A673 (cell line): Measurements from ENCODE around the gene TBC1D4. TPM values are rescaled to one million over a fixed set of nuclear protein-coding genes. Genes with fewer than 3 reads are reported as not detected.

Experiments
- BruUV-seq: library from RNA; stranded (reverse); fragments of 400-500 nt; replicated peaks from 2 replicates; lab custom pipeline; 2021; lab: Mats Ljungman, UMichigan
- CTCF ChIA-PET: fragments of 300-600 bp; sonication (Branson Sonifier 250); formaldehyde crosslinking; loops from one replicate; lab custom pipeline; 2022; ENCODE audit warnings: antibody characterized with exemption; lab: Charles Lee
- POLR2A ChIA-PET: fragments of 300-600 bp; sonication (Branson Sonifier 250); formaldehyde crosslinking; loops from one replicate; lab custom pipeline; 2022; ENCODE audit warnings: antibody characterized with exemption; ENCODE audit not compliant: low non-redundant PET; lab: Charles Lee
- DNase-seq: peaks from one replicate; pipeline ENCODE4 v3.0.0-alpha.2; 2015; ENCODE audit warnings: low spot score
- H3K27ac ChIP-seq: fragments of 200-600 bp; sonication (generic); 2 replicates; pipeline ENCODE4 v1.5.1; 2016; ENCODE audit warnings: mixed run types, low read depth, mild to moderate bottlenecking, mixed read lengths, antibody characterized with exemption, low read length; ENCODE audit not compliant: poor library complexity, severe bottlenecking
- H3K27me3 ChIP-seq: fragments of 200-600 bp; sonication (generic); replicated peaks from 2 replicates; pipeline ENCODE4 v1.6.1; 2017; ENCODE audit warnings: mixed run types, low read depth, mild to moderate bottlenecking, mixed read lengths, antibody characterized with exemption, low read length; ENCODE audit not compliant: insufficient read depth, poor library complexity
- H3K36me3 ChIP-seq: fragments of 200-600 bp; sonication (generic); 2 replicates; pipeline ENCODE4 v1.6.1; 2016; ENCODE audit warnings: mixed run types, mild to moderate bottlenecking, mixed read lengths, antibody characterized with exemption, low read length; ENCODE audit not compliant: insufficient read depth, poor library complexity, severe bottlenecking
- H3K4me1 ChIP-seq: fragments of 200-600 bp; sonication (generic); 2 replicates; pipeline ENCODE4 v1.6.1; 2017; ENCODE audit warnings: mixed run types, mild to moderate bottlenecking, mixed read lengths, antibody characterized with exemption, low read length; ENCODE audit not compliant: insufficient read depth, poor library complexity, severe bottlenecking
- H3K4me3 ChIP-seq: fragments of 200-600 bp; sonication (generic); 2 replicates; pipeline ENCODE4 v1.5.1; 2016; ENCODE audit warnings: low read depth, mixed run types, mild to moderate bottlenecking, mixed read lengths, low read length; ENCODE audit not compliant: poor library complexity, severe bottlenecking
- H3K9me3 ChIP-seq: fragments of 200-600 bp; sonication (generic); 2 replicates; pipeline ENCODE4 v1.6.1; 2016; ENCODE audit warnings: mixed run types, low read depth, mild to moderate bottlenecking, mixed read lengths, antibody characterized with exemption, low read length; ENCODE audit not compliant: poor library complexity, severe bottlenecking
- EZH2 ChIP-seq: fragments of 200-600 bp; sonication (generic); IDR thresholded peaks from 2 replicates; pipeline ENCODE4 v1.6.1; 2017; ENCODE audit warnings: borderline replicate concordance, low read depth, mild to moderate bottlenecking, mixed read lengths, antibody characterized with exemption, low read length; ENCODE audit not compliant: poor library complexity, severe bottlenecking
- intact Hi-C: fragments of 100-400 bp; cut with micrococcal nuclease; formaldehyde crosslinking; loops from one replicate; pipeline ENCODE4 v1.10.0; 2022; ENCODE audit not compliant: unreplicated experiment
- total RNA-seq: library from RNA; stranded (reverse); gene quantifications from 2 replicates; pipeline ENCODE4 v1.2.3, GENCODE V29; 2021
- TF ChIP-seq, protein P1 (sequence below): fragments of 300-800, 200-600 bp; sonication (generic); conservative IDR thresholded peaks from 2 replicates; pipeline ENCODE4 v1.5.1; 2017; ENCODE audit warnings: low read depth, mild to moderate bottlenecking, antibody characterized with exemption, low read length, moderate library complexity, mixed read lengths

Gene TBC1D4
- total RNA-seq, 1 experiment from 2014 or later, result 9.8 TPM

DNA sequence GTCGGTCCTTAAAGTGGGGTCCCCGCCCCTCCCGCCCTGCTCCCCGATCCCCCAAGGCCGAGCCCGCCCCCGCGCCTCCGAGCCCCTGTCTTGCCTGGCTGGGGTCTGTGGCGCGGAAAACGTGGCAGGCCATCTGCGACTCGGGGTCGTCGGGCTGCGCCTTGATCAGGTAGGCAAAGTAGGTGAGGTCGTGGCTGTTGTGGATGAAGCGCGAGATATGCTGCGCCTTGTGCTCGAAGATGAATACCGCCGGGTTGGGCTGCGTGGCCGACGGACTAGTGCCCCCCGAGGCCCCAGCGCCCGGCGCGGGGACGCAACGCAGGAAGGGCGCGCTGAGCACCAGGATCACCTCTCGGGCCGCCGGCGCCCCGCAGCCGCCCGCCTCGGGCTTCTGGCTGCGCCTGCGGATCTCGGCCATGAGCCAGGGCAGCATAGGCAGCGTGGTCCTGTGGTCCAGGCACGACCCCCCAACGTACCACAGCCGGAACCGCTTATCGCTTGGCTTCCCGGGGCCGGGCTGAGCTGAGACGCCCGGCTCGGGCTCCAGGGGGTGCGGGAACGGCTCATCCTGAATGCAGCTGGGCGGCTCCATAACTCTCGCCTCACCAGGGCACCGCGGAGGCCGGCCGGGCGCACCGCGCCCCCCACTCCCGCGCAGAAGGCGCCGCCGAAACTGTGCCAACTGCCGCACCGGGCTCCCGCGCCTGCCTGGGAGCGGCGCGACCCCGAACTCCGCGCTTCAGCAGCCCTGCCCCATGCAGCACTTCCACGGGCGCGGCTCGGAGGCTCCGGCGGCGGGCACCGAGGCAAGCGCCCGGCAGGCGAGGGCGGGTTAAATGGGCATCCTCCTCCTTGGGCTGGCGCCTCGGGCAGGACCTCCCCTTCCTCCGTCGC lies 546 bp downstream of the TBC1D4 start:
- H3K9me3 ChIP-seq, result no peaks in the 10 kb centered on the region
- no TSS peak for BruUV-seq
- peaks cover 32% of the 10 kb centered on the region for H3K27me3 ChIP-seq
- peak overlapping the region; percentile 83 for H3K4me3 ChIP-seq
- no peak overlapping the region for H3K27ac ChIP-seq
- intact Hi-C loops, result loop anchor here (1.0 to 5.0 kb wide), 2 partner anchors 68 to 109 kb away; partner anchors contain the start of gene UCHL3
- no peaks in the 10 kb centered on the region for H3K4me1 ChIP-seq
- DNase-seq, result peak; percentile 39
- POLR2A ChIA-PET, result no interaction called here
- no peak for TF ChIP-seq EZH2
- TF ChIP-seq, protein P1, sequence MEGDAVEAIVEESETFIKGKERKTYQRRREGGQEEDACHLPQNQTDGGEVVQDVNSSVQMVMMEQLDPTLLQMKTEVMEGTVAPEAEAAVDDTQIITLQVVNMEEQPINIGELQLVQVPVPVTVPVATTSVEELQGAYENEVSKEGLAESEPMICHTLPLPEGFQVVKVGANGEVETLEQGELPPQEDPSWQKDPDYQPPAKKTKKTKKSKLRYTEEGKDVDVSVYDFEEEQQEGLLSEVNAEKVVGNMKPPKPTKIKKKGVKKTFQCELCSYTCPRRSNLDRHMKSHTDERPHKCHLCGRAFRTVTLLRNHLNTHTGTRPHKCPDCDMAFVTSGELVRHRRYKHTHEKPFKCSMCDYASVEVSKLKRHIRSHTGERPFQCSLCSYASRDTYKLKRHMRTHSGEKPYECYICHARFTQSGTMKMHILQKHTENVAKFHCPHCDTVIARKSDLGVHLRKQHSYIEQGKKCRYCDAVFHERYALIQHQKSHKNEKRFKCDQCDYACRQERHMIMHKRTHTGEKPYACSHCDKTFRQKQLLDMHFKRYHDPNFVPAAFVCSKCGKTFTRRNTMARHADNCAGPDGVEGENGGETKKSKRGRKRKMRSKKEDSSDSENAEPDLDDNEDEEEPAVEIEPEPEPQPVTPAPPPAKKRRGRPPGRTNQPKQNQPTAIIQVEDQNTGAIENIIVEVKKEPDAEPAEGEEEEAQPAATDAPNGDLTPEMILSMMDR, result no peak
- CTCF ChIA-PET, result interaction anchor here (0.6 to 0.8 kb wide), 2 partner anchors 76 to 454 kb away, joined by 3 to 7 read pairs; no protein-coding TSS in a partner anchor
- no peaks in the 10 kb centered on the region for H3K36me3 ChIP-seq

DNA sequence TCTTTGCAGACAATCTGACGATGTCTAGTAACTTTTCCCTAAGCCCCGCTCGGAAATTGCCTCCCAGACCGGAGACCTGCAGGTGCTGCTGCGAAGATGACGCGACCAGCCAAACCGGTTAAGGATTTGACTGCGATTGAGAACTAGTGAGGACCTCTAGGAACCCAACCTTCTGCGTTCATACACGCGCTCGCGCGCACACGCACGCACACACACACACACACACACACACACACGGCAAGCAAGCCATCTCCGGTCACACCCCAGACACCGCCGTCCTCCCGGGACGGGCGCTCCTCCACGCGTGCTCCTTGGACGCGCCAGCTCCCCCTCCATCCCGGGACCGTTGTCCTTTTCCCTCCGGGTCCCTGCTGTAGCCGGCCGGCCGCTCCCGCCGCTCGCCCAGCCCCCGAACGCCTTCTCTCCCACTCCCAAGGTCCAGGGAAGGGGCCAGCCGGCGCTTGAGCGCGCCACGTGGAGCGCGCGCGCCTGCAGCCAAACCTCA lies 1.2 kb downstream of the TBC1D4 start:
- TF ChIP-seq, protein P1, result no peak

DNA sequence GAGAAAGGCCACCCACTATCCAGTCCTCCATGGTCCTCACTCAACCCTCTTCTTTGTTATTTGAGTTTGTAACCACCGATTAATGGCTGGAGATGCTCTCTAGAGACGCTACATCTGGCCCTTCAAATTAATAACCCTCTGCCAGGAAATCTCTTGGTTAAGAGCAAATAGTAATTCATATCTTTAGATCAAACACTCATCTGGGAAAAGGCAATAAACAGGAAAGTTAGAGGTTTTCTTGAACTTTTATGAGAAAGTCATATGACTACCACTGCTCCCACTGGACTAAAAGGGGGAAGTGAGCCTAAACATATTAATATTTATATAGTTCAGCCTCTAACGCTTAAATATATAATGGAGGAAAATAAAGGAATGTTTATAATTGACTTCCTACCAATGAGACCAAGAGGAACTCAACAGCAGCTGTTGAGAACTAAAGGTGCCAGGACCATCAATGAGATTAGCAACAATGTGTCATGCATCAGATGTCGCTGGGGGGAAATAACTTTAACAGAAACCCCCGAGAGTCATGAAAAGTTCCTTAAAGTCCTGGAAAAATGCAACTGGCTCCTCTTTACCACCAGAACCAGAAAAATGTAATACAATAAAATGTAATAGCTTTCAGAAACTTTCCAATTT lies 2.7 kb downstream of the TBC1D4 start:
- ChIA-PET POLR2A (no interaction called here), CTCF (no interaction called here)
- H3K27me3 ChIP-seq, result peaks cover 32% of the 10 kb centered on the region
- no peaks in the 10 kb centered on the region for H3K9me3 ChIP-seq
- no peak for DNase-seq
- intact Hi-C loops, result no loop called here
- BruUV-seq, result no TSS peak
- TF ChIP-seq, protein P1, result no peak
- TF ChIP-seq EZH2, result no peak
- H3K4me1 ChIP-seq, result no peaks in the 10 kb centered on the region
- no peaks in the 10 kb centered on the region for H3K36me3 ChIP-seq
- no peak overlapping the region for H3K27ac ChIP-seq
- no peak overlapping the region for H3K4me3 ChIP-seq

More for the DNA sequence above, 1.2 kb downstream of the TBC1D4 start:
- Histone ChIP-seq H3K4me3 (peak overlapping the region; percentile 83), H3K4me1 (no peaks in the 10 kb centered on the region), H3K27me3 (peaks cover 32% of the 10 kb centered on the region), H3K36me3 (no peaks in the 10 kb centered on the region), H3K9me3 (no peaks in the 10 kb centered on the region), H3K27ac (no peak overlapping the region)
- ChIA-PET POLR2A (no interaction called here), CTCF (no interaction called here)
- no TSS peak for BruUV-seq
- intact Hi-C loops, result loop anchor here (5.0 kb wide), 1 partner anchor 108 kb away; no protein-coding TSS in a partner anchor
- peak; percentile 45 for DNase-seq
